Measurements from ENCODE around the gene MTARC2. TPM values are rescaled to one million over a fixed set of nuclear protein-coding genes. Genes with fewer than 3 reads are reported as not detected.

MTARC2 gene
- total and polyA plus RNA-seq, 2 of the 13 experiments (the other 11 are each of a cell fraction or from before 2014, with no cell fraction given) = 8.5 to 10.1 TPM

DNA sequence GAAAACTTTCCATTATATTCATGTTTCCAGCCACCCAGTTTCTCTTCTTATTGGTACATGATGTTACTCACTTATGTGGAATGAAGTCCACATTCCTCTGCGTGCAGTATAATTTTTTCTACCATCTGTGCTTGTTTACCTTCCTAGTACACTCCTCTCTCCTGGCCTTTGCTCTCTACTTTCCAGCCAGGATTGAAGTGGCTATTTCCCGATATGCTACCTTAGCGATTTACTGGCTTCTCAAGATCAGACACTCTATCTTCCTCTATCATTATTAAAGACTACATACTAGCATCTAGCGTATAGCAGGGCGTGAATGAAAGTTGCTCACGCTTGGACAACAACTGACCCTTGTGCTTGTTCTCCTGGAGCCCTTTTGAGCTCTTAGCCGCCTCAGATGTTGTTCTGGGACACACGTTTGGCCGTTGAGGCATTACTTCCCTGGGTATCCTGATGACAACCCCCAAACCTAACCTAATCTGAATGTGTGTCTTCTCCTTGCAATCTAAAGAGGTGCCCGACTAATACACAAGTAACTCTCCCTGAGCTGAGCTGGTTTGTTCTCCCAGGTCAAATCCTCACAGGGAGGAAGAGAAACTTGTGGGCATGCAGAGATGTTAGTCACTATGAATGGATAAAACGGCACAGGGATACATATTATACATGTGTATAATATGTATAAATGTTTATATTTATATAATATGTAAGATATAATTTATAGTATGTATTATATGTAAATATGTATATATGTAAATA, 13.4 kb upstream of the MTARC2 start (continued):
- TF ChIP-seq ZBTB26 (CRISPR knock-in tag; IDR thresholded peaks at IDR 0.05; ENCODE audit: borderline replicate concordance) = no peak
- TF ChIP-seq PAX8 (CRISPR knock-in tag; IDR thresholded peaks at IDR 0.05; ENCODE audit: borderline replicate concordance) = no peak
- TF ChIP-seq KAT7 (CRISPR knock-in tag; IDR thresholded peaks at IDR 0.05; ENCODE audit: borderline replicate concordance) = no peak
- no peak for TF ChIP-seq CC2D1A (CRISPR knock-in tag; IDR thresholded peaks at IDR 0.05)
- TF ChIP-seq LBX2 (CRISPR knock-in tag; IDR thresholded peaks at IDR 0.05; ENCODE audit: borderline replicate concordance) = no peak
- TF ChIP-seq, protein P1, sequence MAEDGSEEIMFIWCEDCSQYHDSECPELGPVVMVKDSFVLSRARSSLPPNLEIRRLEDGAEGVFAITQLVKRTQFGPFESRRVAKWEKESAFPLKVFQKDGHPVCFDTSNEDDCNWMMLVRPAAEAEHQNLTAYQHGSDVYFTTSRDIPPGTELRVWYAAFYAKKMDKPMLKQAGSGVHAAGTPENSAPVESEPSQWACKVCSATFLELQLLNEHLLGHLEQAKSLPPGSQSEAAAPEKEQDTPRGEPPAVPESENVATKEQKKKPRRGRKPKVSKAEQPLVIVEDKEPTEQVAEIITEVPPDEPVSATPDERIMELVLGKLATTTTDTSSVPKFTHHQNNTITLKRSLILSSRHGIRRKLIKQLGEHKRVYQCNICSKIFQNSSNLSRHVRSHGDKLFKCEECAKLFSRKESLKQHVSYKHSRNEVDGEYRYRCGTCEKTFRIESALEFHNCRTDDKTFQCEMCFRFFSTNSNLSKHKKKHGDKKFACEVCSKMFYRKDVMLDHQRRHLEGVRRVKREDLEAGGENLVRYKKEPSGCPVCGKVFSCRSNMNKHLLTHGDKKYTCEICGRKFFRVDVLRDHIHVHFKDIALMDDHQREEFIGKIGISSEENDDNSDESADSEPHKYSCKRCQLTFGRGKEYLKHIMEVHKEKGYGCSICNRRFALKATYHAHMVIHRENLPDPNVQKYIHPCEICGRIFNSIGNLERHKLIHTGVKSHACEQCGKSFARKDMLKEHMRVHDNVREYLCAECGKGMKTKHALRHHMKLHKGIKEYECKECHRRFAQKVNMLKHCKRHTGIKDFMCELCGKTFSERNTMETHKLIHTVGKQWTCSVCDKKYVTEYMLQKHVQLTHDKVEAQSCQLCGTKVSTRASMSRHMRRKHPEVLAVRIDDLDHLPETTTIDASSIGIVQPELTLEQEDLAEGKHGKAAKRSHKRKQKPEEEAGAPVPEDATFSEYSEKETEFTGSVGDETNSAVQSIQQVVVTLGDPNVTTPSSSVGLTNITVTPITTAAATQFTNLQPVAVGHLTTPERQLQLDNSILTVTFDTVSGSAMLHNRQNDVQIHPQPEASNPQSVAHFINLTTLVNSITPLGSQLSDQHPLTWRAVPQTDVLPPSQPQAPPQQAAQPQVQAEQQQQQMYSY (CRISPR knock-in tag; IDR thresholded peaks at IDR 0.05) = no peak
- no peak for TF ChIP-seq ZSCAN30 (CRISPR knock-in tag; IDR thresholded peaks at IDR 0.05)
- TF ChIP-seq, protein P2, sequence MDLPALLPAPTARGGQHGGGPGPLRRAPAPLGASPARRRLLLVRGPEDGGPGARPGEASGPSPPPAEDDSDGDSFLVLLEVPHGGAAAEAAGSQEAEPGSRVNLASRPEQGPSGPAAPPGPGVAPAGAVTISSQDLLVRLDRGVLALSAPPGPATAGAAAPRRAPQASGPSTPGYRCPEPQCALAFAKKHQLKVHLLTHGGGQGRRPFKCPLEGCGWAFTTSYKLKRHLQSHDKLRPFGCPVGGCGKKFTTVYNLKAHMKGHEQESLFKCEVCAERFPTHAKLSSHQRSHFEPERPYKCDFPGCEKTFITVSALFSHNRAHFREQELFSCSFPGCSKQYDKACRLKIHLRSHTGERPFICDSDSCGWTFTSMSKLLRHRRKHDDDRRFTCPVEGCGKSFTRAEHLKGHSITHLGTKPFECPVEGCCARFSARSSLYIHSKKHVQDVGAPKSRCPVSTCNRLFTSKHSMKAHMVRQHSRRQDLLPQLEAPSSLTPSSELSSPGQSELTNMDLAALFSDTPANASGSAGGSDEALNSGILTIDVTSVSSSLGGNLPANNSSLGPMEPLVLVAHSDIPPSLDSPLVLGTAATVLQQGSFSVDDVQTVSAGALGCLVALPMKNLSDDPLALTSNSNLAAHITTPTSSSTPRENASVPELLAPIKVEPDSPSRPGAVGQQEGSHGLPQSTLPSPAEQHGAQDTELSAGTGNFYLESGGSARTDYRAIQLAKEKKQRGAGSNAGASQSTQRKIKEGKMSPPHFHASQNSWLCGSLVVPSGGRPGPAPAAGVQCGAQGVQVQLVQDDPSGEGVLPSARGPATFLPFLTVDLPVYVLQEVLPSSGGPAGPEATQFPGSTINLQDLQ (CRISPR knock-in tag; IDR thresholded peaks at IDR 0.05) = no peak
- TF ChIP-seq ZSCAN25 (CRISPR knock-in tag; IDR thresholded peaks at IDR 0.05) = no peak
- TF ChIP-seq ETV5 (CRISPR knock-in tag; IDR thresholded peaks at IDR 0.05; ENCODE audit: borderline replicate concordance) = no peak
- TF ChIP-seq, protein P3, sequence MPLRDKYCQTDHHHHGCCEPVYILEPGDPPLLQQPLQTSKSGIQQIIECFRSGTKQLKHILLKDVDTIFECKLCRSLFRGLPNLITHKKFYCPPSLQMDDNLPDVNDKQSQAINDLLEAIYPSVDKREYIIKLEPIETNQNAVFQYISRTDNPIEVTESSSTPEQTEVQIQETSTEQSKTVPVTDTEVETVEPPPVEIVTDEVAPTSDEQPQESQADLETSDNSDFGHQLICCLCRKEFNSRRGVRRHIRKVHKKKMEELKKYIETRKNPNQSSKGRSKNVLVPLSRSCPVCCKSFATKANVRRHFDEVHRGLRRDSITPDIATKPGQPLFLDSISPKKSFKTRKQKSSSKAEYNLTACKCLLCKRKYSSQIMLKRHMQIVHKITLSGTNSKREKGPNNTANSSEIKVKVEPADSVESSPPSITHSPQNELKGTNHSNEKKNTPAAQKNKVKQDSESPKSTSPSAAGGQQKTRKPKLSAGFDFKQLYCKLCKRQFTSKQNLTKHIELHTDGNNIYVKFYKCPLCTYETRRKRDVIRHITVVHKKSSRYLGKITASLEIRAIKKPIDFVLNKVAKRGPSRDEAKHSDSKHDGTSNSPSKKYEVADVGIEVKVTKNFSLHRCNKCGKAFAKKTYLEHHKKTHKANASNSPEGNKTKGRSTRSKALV (CRISPR knock-in tag; IDR thresholded peaks at IDR 0.05) = no peak
- no peak for TF ChIP-seq ZC3H13 (CRISPR knock-in tag; IDR thresholded peaks at IDR 0.05)
- no peak for TF ChIP-seq ZNF225 (CRISPR knock-in tag; IDR thresholded peaks at IDR 0.05)
- no peak for TF ChIP-seq RFXAP (CRISPR knock-in tag; IDR thresholded peaks at IDR 0.05; ENCODE audit: borderline replicate concordance)
- TF ChIP-seq FOXK1 (CRISPR knock-in tag; IDR thresholded peaks at IDR 0.05; ENCODE audit: borderline replicate concordance, low read depth) = peak; percentile 73; the same call in 1 of the 2 replicates
- TF ChIP-seq SMAD3 (CRISPR knock-in tag; IDR thresholded peaks at IDR 0.05) = 0 out of 2 replicates have a peak, but pooled peaks have one; percentile 29
- no peak for TF ChIP-seq ZNF577 (CRISPR knock-in tag; IDR thresholded peaks at IDR 0.05; ENCODE audit: borderline replicate concordance, low read depth)

All from HepG2 (cell line).